ENCODE results near the gene SLC39A11. TPM values are rescaled to one million over a fixed set of nuclear protein-coding genes. Genes with fewer than 3 reads are reported as not detected.

SLC39A11 gene
- total RNA-seq, 1 donor from 2014 or later: 21.5 TPM

GRCh38 chr17:72930031-72930430, 162.5 kb downstream of the SLC39A11 start:
- FAIRE-seq: no peak
- no peak for TF ChIP-seq CTCF (IDR thresholded peaks at IDR 0.05; ENCODE audit: insufficient read depth, low read depth, low read length)
- TF ChIP-seq EZH2 (IDR thresholded peaks at IDR 0.05; ENCODE audit: insufficient read depth, low read length): no peak
- Histone ChIP-seq H4K20me1 (ENCODE audit: insufficient read depth, low read length) (no peaks in the 10 kb centered on the region), H3K36me3 (ENCODE audit: insufficient read depth, low read length) (no peaks in the 10 kb centered on the region), H3K4me3 (ENCODE audit: insufficient read depth, low read depth, low read length) (no peak overlapping the region), H3K9me3 (ENCODE audit: insufficient read depth, low read depth, low read length) (no peaks in the 10 kb centered on the region), H3K27ac (ENCODE audit: low read depth, low read length) (no peak overlapping the region), H2AFZ (ENCODE audit: low read depth, low read length) (no peak overlapping the region), H3K79me2 (ENCODE audit: insufficient read depth, low read length) (no peaks in the 10 kb centered on the region), H3K9ac (ENCODE audit: low read length) (no peak overlapping the region), H3K27me3 (ENCODE audit: insufficient read depth, low read length) (no peaks in the 10 kb centered on the region), H3K4me1 (ENCODE audit: insufficient read depth, low read length) (no peaks in the 10 kb centered on the region), H3K4me2 (ENCODE audit: low read length) (no peak overlapping the region)
- no peaks in the 10 kb centered on the region for H3K27me3 Mint-ChIP-seq (ENCODE audit: low read depth, unreplicated experiment)
- no peak overlapping the region for H3K27ac Mint-ChIP-seq (ENCODE audit: unreplicated experiment)
- H3K4me3 Mint-ChIP-seq (ENCODE audit: unreplicated experiment): no peak overlapping the region
- DNase-seq (ENCODE audit: low read depth): no peak
- peaks cover 17% of the 10 kb centered on the region for H3K4me1 Mint-ChIP-seq (ENCODE audit: low read depth, unreplicated experiment)
- no peaks in the 10 kb centered on the region for H3K9me3 Mint-ChIP-seq (ENCODE audit: unreplicated experiment)
- peaks cover 5% of the 10 kb centered on the region for H3K36me3 Mint-ChIP-seq (ENCODE audit: low read depth, unreplicated experiment)

GRCh38 chr17:72928454-72929136, 163.9 kb downstream of the SLC39A11 start:
- DNase-seq (ENCODE audit: low read depth) (no peak), FAIRE-seq (no peak)
- Histone ChIP-seq H3K9ac (ENCODE audit: low read length) (no peak overlapping the region), H4K20me1 (ENCODE audit: insufficient read depth, low read length) (no peaks in the 10 kb centered on the region), H3K36me3 (ENCODE audit: insufficient read depth, low read length) (no peaks in the 10 kb centered on the region), H3K27me3 (ENCODE audit: insufficient read depth, low read length) (no peaks in the 10 kb centered on the region), H3K4me2 (ENCODE audit: low read length) (no peak overlapping the region), H3K9me3 (ENCODE audit: insufficient read depth, low read depth, low read length) (no peaks in the 10 kb centered on the region), H3K27ac (ENCODE audit: low read depth, low read length) (no peak overlapping the region), H3K79me2 (ENCODE audit: insufficient read depth, low read length) (no peaks in the 10 kb centered on the region), H3K4me3 (ENCODE audit: insufficient read depth, low read depth, low read length) (no peak overlapping the region), H3K4me1 (ENCODE audit: insufficient read depth, low read length) (no peaks in the 10 kb centered on the region), H2AFZ (ENCODE audit: low read depth, low read length) (no peak overlapping the region)
- no peaks in the 10 kb centered on the region for H3K9me3 Mint-ChIP-seq (ENCODE audit: unreplicated experiment)
- H3K27ac Mint-ChIP-seq (ENCODE audit: unreplicated experiment): no peak overlapping the region
- no peak for TF ChIP-seq EZH2 (IDR thresholded peaks at IDR 0.05; ENCODE audit: insufficient read depth, low read length)
- TF ChIP-seq CTCF (IDR thresholded peaks at IDR 0.05; ENCODE audit: insufficient read depth, low read depth, low read length): no peak
- H3K4me3 Mint-ChIP-seq (ENCODE audit: unreplicated experiment): no peak overlapping the region
- H3K36me3 Mint-ChIP-seq (ENCODE audit: low read depth, unreplicated experiment): peaks cover 5% of the 10 kb centered on the region
- peaks cover 17% of the 10 kb centered on the region for H3K4me1 Mint-ChIP-seq (ENCODE audit: low read depth, unreplicated experiment)
- no peaks in the 10 kb centered on the region for H3K27me3 Mint-ChIP-seq (ENCODE audit: low read depth, unreplicated experiment)

GRCh38 chr17:72927760-72928159, 164.7 kb downstream of the SLC39A11 start:
- Histone ChIP-seq H3K27me3 (ENCODE audit: insufficient read depth, low read length) (no peaks in the 10 kb centered on the region), H3K27ac (ENCODE audit: low read depth, low read length) (no peak overlapping the region), H4K20me1 (ENCODE audit: insufficient read depth, low read length) (no peaks in the 10 kb centered on the region), H3K4me3 (ENCODE audit: insufficient read depth, low read depth, low read length) (no peak overlapping the region), H3K9me3 (ENCODE audit: insufficient read depth, low read depth, low read length) (no peaks in the 10 kb centered on the region), H3K4me1 (ENCODE audit: insufficient read depth, low read length) (no peaks in the 10 kb centered on the region), H2AFZ (ENCODE audit: low read depth, low read length) (no peak overlapping the region), H3K4me2 (ENCODE audit: low read length) (no peak overlapping the region), H3K9ac (ENCODE audit: low read length) (no peak overlapping the region), H3K36me3 (ENCODE audit: insufficient read depth, low read length) (no peaks in the 10 kb centered on the region), H3K79me2 (ENCODE audit: insufficient read depth, low read length) (no peaks in the 10 kb centered on the region)
- no peak overlapping the region for H3K27ac Mint-ChIP-seq (ENCODE audit: unreplicated experiment)
- no peaks in the 10 kb centered on the region for H3K27me3 Mint-ChIP-seq (ENCODE audit: low read depth, unreplicated experiment)
- peaks cover 5% of the 10 kb centered on the region for H3K36me3 Mint-ChIP-seq (ENCODE audit: low read depth, unreplicated experiment)
- no peak for DNase-seq (ENCODE audit: low read depth)
- no peaks in the 10 kb centered on the region for H3K9me3 Mint-ChIP-seq (ENCODE audit: unreplicated experiment)
- peaks cover 17% of the 10 kb centered on the region for H3K4me1 Mint-ChIP-seq (ENCODE audit: low read depth, unreplicated experiment)
- no peak overlapping the region for H3K4me3 Mint-ChIP-seq (ENCODE audit: unreplicated experiment)
- FAIRE-seq: no peak
- TF ChIP-seq EZH2 (IDR thresholded peaks at IDR 0.05; ENCODE audit: insufficient read depth, low read length): no peak
- TF ChIP-seq CTCF (IDR thresholded peaks at IDR 0.05; ENCODE audit: insufficient read depth, low read depth, low read length): no peak

Data from astrocyte (in vitro differentiated cells and primary cell).